ENCODE measurements around the gene FBL.

The FBL gene

GRCh38 chr19:39873385-39873784, 27.2 kb upstream of the FBL start:
- DNase-seq (ENCODE audit: low spot score): no peak
- no peak for TF ChIP-seq CTCF (IDR thresholded peaks at IDR 0.05; ENCODE audit: poor library complexity, severe bottlenecking)
- no peaks in the 10 kb centered on the region for H3K27me3 ChIP-seq (ENCODE audit: insufficient read depth, poor library complexity, severe bottlenecking)
- H3K4me3 ChIP-seq (ENCODE audit: severe bottlenecking): no peak overlapping the region
- no peaks in the 10 kb centered on the region for H3K9me3 ChIP-seq (ENCODE audit: severe bottlenecking)
- H3K27ac ChIP-seq (ENCODE audit: poor library complexity, severe bottlenecking): no peak overlapping the region
- H3K4me1 ChIP-seq (ENCODE audit: insufficient read depth, poor library complexity, severe bottlenecking): no peaks in the 10 kb centered on the region
- H3K36me3 ChIP-seq (ENCODE audit: low read depth): no peaks in the 10 kb centered on the region
- no peak for ATAC-seq (ENCODE audit: low read depth)

GRCh38 chr19:39871886-39872866, 26.0 kb upstream of the FBL start:
- ATAC-seq (ENCODE audit: low read depth) (no peak), DNase-seq (ENCODE audit: low spot score) (no peak)
- Histone ChIP-seq H3K4me1 (ENCODE audit: insufficient read depth, poor library complexity, severe bottlenecking) (no peaks in the 10 kb centered on the region), H3K9me3 (ENCODE audit: severe bottlenecking) (no peaks in the 10 kb centered on the region), H3K36me3 (ENCODE audit: low read depth) (no peaks in the 10 kb centered on the region), H3K4me3 (ENCODE audit: severe bottlenecking) (no peak overlapping the region), H3K27ac (ENCODE audit: poor library complexity, severe bottlenecking) (no peak overlapping the region), H3K27me3 (ENCODE audit: insufficient read depth, poor library complexity, severe bottlenecking) (no peaks in the 10 kb centered on the region)
- TF ChIP-seq CTCF (IDR thresholded peaks at IDR 0.05; ENCODE audit: poor library complexity, severe bottlenecking): no peak

- Histone ChIP-seq H3K36me3 (ENCODE audit: low read depth) (no peaks in the 10 kb centered on the region), H3K4me1 (ENCODE audit: insufficient read depth, poor library complexity, severe bottlenecking) (no peaks in the 10 kb centered on the region), H3K27me3 (ENCODE audit: insufficient read depth, poor library complexity, severe bottlenecking) (no peaks in the 10 kb centered on the region), H3K9me3 (ENCODE audit: severe bottlenecking) (no peaks in the 10 kb centered on the region), H3K4me3 (ENCODE audit: severe bottlenecking) (no peak overlapping the region), H3K27ac (ENCODE audit: poor library complexity, severe bottlenecking) (no peak overlapping the region)
- no peak for DNase-seq (ENCODE audit: low spot score)
- ATAC-seq (ENCODE audit: low read depth): no peak
- TF ChIP-seq CTCF (IDR thresholded peaks at IDR 0.05; ENCODE audit: poor library complexity, severe bottlenecking): no peak
Measured at GRCh38 chr19:39871362-39871761, 25.2 kb upstream of the FBL start.

- ATAC-seq (ENCODE audit: low read depth) (no peak), DNase-seq (ENCODE audit: low spot score) (no peak)
- no peaks in the 10 kb centered on the region for H3K4me1 ChIP-seq (ENCODE audit: insufficient read depth, poor library complexity, severe bottlenecking)
- no peaks in the 10 kb centered on the region for H3K27me3 ChIP-seq (ENCODE audit: insufficient read depth, poor library complexity, severe bottlenecking)
- H3K9me3 ChIP-seq (ENCODE audit: severe bottlenecking): no peaks in the 10 kb centered on the region
- no peak overlapping the region for H3K27ac ChIP-seq (ENCODE audit: poor library complexity, severe bottlenecking)
- TF ChIP-seq CTCF (IDR thresholded peaks at IDR 0.05; ENCODE audit: poor library complexity, severe bottlenecking): no peak
- H3K36me3 ChIP-seq (ENCODE audit: low read depth): no peaks in the 10 kb centered on the region
- no peak overlapping the region for H3K4me3 ChIP-seq (ENCODE audit: severe bottlenecking)
Measured at GRCh38 chr19:39870171-39870971, 24.2 kb upstream of the FBL start.
